Measurements from ENCODE around the gene SHMT2.
"Not testable (repeated sequence)": the region's sequence is repeated elsewhere in the genome, so short reads cannot be mapped to it uniquely, and the experiment has no call there.

Gene SHMT2

DNA sequence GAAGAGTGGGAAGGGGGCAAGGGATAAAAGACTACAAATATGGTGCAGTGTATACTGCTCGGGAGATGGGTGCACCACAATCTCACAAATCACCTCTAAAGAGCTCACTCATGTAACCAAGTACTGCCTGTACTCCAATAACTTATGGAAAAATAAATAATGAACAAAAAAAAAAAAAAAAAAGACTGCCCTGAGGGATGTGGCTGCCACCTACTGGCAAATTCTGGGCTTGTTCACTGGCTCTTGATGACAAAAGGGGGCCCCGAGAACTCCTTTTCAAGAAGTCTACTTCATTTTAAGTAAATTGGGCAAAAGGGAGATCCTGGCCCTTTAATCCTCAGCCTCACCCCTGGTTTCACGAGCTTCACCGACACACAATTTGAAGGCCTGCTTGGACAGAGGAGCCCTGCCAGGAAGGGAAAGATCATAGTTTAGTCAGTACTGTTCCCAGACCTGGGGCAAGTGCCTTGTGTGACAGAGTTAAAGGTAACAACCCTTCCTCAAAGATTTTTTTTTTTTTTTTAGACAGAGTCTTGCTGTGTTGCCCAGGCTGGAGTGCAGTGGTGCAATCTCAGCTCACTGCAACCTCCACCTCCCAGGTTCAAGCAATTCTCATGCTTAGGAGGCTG, 47.5 kb downstream of the SHMT2 start:
- H3K4me3 ChIP-seq: no peak overlapping the region
- peak overlapping the region in 4 of 11 experiments; percentile 81 to 98 (median 88); a peak in 6 of 22 replicates for H3K27ac ChIP-seq
- H4K20me1 ChIP-seq: no peaks in the 10 kb centered on the region
- no peak overlapping the region for H3K4me2 ChIP-seq
- no peaks in the 10 kb centered on the region for H3K27me3 ChIP-seq
- no peak for TF ChIP-seq Cebpa-rat (IDR thresholded peaks at IDR 0.05)
- H3K9ac ChIP-seq: peak overlapping the region in 2 of 11 experiments; percentile 9 to 25; a peak in 2 of 22 replicates
- peaks cover 28 to 56% (median 43%) of the 10 kb centered on the region in 10 experiments for H3K4me1 ChIP-seq
- peaks cover 67 to 85% (median 75%) of the 10 kb centered on the region in 11 experiments for H3K36me3 ChIP-seq
- peaks cover 0 to 7% (median 0%) of the 10 kb centered on the region in 11 experiments; a peak in 3 of 22 replicates for H3K9me3 ChIP-seq (replicated peaks in 1 of 11)

DNA sequence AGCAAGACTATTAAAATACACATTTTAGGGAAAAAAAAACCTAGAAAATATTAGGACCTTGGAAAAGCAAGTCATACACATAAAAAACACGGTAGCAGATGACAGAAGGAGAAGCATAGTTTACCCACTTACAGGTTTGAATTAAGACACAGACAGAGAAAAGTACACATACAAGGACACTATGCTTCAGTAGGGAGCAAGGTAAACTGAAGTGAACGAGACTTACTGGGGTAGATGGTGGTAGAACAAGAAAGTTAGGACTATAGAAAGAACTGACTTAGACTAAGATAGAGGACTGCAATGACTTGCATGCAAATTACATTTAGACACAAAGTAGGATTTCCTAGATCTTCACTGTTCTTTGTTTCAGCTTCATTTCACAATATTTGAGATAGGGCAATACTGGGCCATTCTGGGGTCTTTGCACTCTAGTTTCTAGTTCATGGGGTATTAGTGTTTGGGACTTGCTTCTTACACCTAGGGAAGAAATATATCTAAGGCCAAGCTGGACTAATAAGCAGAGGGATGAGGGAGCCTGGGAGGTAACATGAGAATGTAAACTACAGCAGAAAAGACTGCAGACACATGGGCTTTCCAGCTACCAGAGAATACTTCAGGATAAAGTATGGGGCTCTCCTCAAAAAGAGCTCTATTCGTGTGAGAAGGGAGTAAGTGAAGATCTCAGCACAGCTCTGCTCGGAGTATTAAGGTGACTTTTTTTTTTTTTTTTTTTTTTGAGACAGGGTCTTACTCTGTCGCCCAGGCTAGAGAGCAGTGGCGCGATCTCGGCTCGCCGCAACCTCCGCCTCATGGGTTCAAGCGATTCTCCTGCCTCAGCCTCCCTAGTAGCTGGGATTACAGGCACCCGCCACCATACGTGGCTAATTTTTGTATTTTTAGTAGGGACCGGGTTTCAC, 49.2 kb downstream of the SHMT2 start:
- TF ChIP-seq Cebpa-rat (IDR thresholded peaks at IDR 0.05): no peak
- peaks cover 29 to 66% (median 56%) of the 10 kb centered on the region in 10 experiments for H3K4me1 ChIP-seq
- H3K9me3 ChIP-seq (replicated peaks in 1 of 11): peaks cover 0 to 7% (median 0%) of the 10 kb centered on the region in 11 experiments; a peak in 3 of 22 replicates
- H3K27ac ChIP-seq: peak overlapping the region in 10 of 11 experiments; percentile 51 to 98 (median 76); a peak in 18 of 22 replicates
- H4K20me1 ChIP-seq: no peaks in the 10 kb centered on the region
- peak overlapping the region in 8 of 11 experiments; percentile 4 to 96 (median 75); a peak in 12 of 22 replicates for H3K4me2 ChIP-seq
- H3K27me3 ChIP-seq: no peaks in the 10 kb centered on the region
- peaks cover 69 to 87% (median 76%) of the 10 kb centered on the region in 11 experiments for H3K36me3 ChIP-seq
- no peak overlapping the region for H3K4me3 ChIP-seq
- H3K9ac ChIP-seq: peak overlapping the region in 2 of 11 experiments; percentile 71 to 74; a peak in 3 of 22 replicates

DNA sequence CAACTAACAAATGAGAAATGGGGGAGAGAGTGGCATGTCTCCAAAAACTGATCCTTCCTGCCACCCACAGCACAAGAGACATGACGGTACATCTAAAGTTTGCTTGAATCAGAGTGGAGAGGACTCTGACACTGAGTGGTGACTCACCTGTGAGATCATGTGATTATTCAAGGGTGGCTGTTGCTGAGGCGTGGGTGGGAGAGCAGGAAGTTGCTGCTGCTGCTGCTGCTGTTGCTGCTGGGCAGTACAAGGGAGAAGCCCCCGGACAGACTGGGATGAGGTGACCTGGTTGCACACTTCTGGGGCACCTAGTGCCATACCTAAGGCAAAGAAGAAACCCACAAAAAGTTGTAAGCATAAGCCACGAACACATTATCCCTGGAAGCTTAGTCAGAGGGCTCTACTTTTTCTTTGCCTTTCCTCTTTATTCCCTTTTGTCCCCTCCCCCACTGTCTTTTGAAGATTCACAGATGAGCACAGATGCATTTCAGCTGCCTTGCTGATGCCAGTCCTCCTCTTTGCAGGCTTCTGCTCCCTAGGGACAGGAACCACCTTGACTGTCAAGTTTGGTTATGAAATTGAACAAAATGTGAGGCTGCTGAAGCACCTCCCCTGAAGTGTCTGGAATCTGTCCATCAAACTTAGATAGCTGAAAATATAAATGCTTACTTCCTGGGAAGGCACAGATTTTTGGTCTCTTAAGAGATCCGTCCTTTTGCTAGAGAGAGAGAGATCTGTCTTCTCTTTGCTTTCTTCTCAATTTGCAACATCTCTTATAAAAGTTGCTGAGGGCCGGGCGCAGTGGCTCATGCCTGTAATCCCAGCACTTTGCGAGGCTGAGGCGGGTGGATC, 50.9 kb downstream of the SHMT2 start:
- peak overlapping the region; percentile 32 to 98 (median 75); a peak in 21 of 22 replicates for H3K27ac ChIP-seq
- H3K27me3 ChIP-seq: no peaks in the 10 kb centered on the region
- peaks cover 69 to 87% (median 82%) of the 10 kb centered on the region in 11 experiments for H3K36me3 ChIP-seq
- H3K4me3 ChIP-seq: peak overlapping the region in 7 of 10 experiments; percentile 5 to 42 (median 19); a peak in 6 of 20 replicates
- peaks cover 29 to 79% (median 65%) of the 10 kb centered on the region in 10 experiments for H3K4me1 ChIP-seq
- H3K9ac ChIP-seq: peak overlapping the region; percentile 9 to 74 (median 61); a peak in 20 of 22 replicates
- peak in 3 of 11 experiments; percentile 6 to 86 (median 46); a peak in 5 of 22 replicates for TF ChIP-seq Cebpa-rat (IDR thresholded peaks at IDR 0.05)
- H3K4me2 ChIP-seq: peak overlapping the region; percentile 58 to 96 (median 85)
- peaks cover 0 to 19% (median 0%) of the 10 kb centered on the region in 11 experiments; a peak in 4 of 22 replicates for H3K9me3 ChIP-seq (replicated peaks in 1 of 11)
- no peaks in the 10 kb centered on the region for H4K20me1 ChIP-seq

DNA sequence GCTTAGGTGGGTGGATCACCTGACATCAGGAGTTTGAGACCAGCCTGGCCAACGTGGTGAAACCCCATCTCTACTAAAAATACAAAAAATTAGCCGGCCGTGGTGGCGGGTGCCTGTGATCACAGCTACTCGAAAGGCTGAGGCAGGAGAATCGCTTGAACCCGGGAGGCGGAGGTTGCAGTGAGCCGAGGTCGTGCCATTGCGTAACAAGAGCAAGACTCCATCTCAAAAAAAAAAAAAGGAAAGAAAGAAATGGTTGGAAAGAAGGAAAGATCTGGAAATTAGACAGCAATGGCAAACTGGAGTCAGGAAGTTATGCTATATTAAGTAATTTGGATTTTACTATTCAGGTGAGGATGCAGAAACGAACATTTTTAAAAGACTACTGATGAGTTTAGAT, 52.6 kb downstream of the SHMT2 start:
- not testable (repeated sequence) for H4K20me1 ChIP-seq, H3K27me3 ChIP-seq, H3K4me3 ChIP-seq
- Histone ChIP-seq H3K27ac (peak overlapping the region in 7 of 11 experiments; percentile 68 to 98 (median 81); a peak in 11 of 22 replicates), H3K4me2 (peak overlapping the region in 10 of 11 experiments; percentile 58 to 96 (median 82); a peak in 17 of 22 replicates), H3K9ac (peak overlapping the region in 1 of 11 experiments; percentile 71; a peak in 2 of 22 replicates), H3K4me1 (peaks cover 29 to 94% (median 77%) of the 10 kb centered on the region in 10 experiments), H3K36me3 (peaks cover 65 to 88% (median 76%) of the 10 kb centered on the region in 11 experiments), H3K9me3 (replicated peaks in 1 of 11) (peaks cover 0 to 20% (median 0%) of the 10 kb centered on the region in 11 experiments; a peak in 2 of 22 replicates)
- peak in 5 of 11 experiments; percentile 28 to 55 (median 48); a peak in 4 of 22 replicates for TF ChIP-seq Cebpa-rat (IDR thresholded peaks at IDR 0.05)
